Endothelial cell (in vitro differentiated cells): Measurements from ENCODE around the gene HAO2. TPM values are rescaled to one million over a fixed set of nuclear protein-coding genes. Genes with fewer than 3 reads are reported as not detected.

Experiments
- DNase-seq: peaks from one replicate; pipeline ENCODE4 v3.0.0; 2021; ENCODE audit warnings: low spot score
- H3K27ac Mint-ChIP-seq: one replicate; pipeline ENCODE4 v1.8.0; 2021; ENCODE audit warnings: mixed read lengths, inconsistent platforms; ENCODE audit not compliant: unreplicated experiment
- H3K27me3 Mint-ChIP-seq: one replicate; pipeline ENCODE4 v1.8.0; 2021; ENCODE audit warnings: mild to moderate bottlenecking, moderate library complexity, mixed read lengths, inconsistent platforms; ENCODE audit not compliant: unreplicated experiment
- H3K36me3 Mint-ChIP-seq: one replicate; pipeline ENCODE4 v1.8.0; 2021; ENCODE audit warnings: mild to moderate bottlenecking, low read depth, mixed read lengths, inconsistent platforms; ENCODE audit not compliant: unreplicated experiment
- H3K4me1 Mint-ChIP-seq: one replicate; pipeline ENCODE4 v1.8.0; 2021; ENCODE audit warnings: mild to moderate bottlenecking, mixed read lengths, inconsistent platforms; ENCODE audit not compliant: unreplicated experiment
- H3K4me3 Mint-ChIP-seq: one replicate; pipeline ENCODE4 v1.8.0; 2021; ENCODE audit warnings: mild to moderate bottlenecking, mixed read lengths, inconsistent platforms; ENCODE audit not compliant: unreplicated experiment
- H3K9me3 Mint-ChIP-seq: one replicate; pipeline ENCODE4 v1.8.0; 2021; ENCODE audit warnings: mixed read lengths, inconsistent platforms; ENCODE audit not compliant: unreplicated experiment
- CTCF ChIP-seq: fragments of 200-600 bp; sonication (generic); IDR thresholded peaks from one replicate; pipeline ENCODE4 v1.5.0; 2021; ENCODE audit warnings: antibody characterized with exemption; ENCODE audit not compliant: unreplicated experiment
- total RNA-seq: library from RNA; stranded (reverse); fragmentation: NEBNext Ultra II Directional; extraction: Animal tissue kit (Norgen Biotek cat#: 25700); gene quantifications from one replicate; pipeline ENCODE4 v1.2.1, GENCODE V29; 2021; ENCODE audit not compliant: unreplicated experiment

Gene HAO2
- total RNA-seq, 1 donor from 2014 or later, result not detected

GRCh38 chr1:119326251-119326650 is 42.3 kb upstream of the HAO2 start:
- Mint-ChIP-seq H3K9me3 (no peaks in the 10 kb centered on the region), H3K36me3 (no peaks in the 10 kb centered on the region), H3K27ac (no peak overlapping the region), H3K27me3 (peaks cover 7% of the 10 kb centered on the region), H3K4me1 (peaks cover 6% of the 10 kb centered on the region), H3K4me3 (no peak overlapping the region)
- DNase-seq, result no peak
- no peak for TF ChIP-seq CTCF

DNA sequence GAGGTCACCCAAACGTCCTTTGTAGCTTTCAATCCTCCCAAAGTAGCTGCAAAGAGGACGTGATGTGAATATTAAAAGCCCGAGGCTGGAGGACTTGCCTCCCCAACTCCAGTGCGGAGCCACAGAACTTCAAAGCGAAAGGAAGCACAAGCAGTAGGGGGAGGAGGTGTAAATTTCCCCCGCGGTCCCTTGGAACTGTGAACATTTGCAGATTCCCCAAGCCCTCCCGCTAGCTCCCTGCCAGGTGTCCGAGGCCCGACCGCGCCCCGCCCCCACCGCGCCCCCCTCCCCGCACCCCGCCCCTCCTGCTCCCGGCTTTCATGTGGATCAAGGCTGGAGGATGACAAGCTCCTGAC is 41.5 kb upstream of the HAO2 start:
- Mint-ChIP-seq H3K4me3 (peak overlapping the region; percentile 86), H3K4me1 (peaks cover 6% of the 10 kb centered on the region), H3K27me3 (peaks cover 7% of the 10 kb centered on the region), H3K9me3 (no peaks in the 10 kb centered on the region), H3K27ac (no peak overlapping the region), H3K36me3 (no peaks in the 10 kb centered on the region)
- no peak for DNase-seq
- TF ChIP-seq CTCF, result no peak

GRCh38 chr1:119327450-119328155 is 41.0 kb upstream of the HAO2 start:
- peak overlapping the region; percentile 86 for H3K4me3 Mint-ChIP-seq
- peaks cover 6% of the 10 kb centered on the region for H3K4me1 Mint-ChIP-seq
- TF ChIP-seq CTCF, result peak; percentile 60
- no peaks in the 10 kb centered on the region for H3K9me3 Mint-ChIP-seq
- peaks cover 7% of the 10 kb centered on the region for H3K27me3 Mint-ChIP-seq
- DNase-seq, result peak; percentile 68
- H3K27ac Mint-ChIP-seq, result no peak overlapping the region
- H3K36me3 Mint-ChIP-seq, result no peaks in the 10 kb centered on the region

DNA sequence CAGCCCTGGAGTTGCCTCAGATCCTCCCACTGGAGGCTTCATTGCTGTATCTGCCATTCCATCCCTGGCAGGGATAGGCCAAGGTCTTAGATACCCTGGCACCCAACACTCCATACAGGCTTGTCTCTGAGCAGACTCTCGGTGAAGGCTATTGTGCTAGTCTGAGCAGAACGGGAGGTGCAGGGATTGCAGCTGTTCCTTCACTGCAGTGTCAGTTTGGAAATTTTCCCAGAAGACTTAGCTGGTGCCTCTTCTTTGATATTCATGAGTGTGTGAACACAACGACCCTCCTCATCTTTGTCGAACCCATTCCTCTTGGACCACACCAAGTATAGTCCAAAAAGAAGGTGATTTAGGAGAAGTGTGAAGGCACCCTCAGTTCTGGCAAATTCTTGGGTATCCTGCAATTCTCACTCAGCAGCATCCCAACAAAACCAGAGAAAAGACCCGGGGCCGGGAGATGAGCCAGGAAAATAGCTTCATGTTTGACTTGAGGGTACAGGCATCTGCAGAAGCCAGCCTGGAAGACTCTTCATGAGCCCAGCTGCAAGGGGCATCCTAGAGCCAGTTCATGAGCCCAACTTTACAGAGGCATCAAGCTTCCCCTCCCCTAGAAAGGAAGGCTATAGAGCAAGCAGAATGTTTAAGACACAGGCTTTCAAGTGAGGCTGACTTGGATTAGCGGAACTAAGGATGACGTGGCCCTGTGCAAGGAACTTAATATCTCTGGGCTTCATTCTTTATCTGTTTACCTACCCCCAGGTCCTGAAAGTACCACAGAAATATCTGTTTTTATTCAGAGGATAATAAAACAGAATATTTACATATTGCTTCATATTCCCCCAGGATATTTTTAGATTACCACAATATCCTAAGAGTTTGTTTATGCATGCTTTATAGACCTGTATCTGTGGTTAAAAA is 38.8 kb upstream of the HAO2 start:
- peaks cover 7% of the 10 kb centered on the region for H3K27me3 Mint-ChIP-seq
- H3K36me3 Mint-ChIP-seq, result no peaks in the 10 kb centered on the region
- TF ChIP-seq CTCF, result no peak
- peaks cover 6% of the 10 kb centered on the region for H3K4me1 Mint-ChIP-seq
- H3K9me3 Mint-ChIP-seq, result no peaks in the 10 kb centered on the region
- H3K27ac Mint-ChIP-seq, result no peak overlapping the region
- DNase-seq, result no peak
- no peak overlapping the region for H3K4me3 Mint-ChIP-seq
